Tibial artery (tissue), 4 donors: Measurements from ENCODE around the gene C19orf33.
A peak's percentile ranks its signal among the peaks of the same experiment; 100 is the strongest.

Source experiments
- DNase-seq, 2 donors: peaks; one replicate each; pipeline ENCODE4 v3.0.0-alpha.2; 2019
- H3K27ac ChIP-seq, 2 donors: fragments of 200-600 bp; sonication (generic) in 1 of 2; 1 replicate in 1 of 2; 2 replicates in 1 of 2; pipeline ENCODE4 v1.5.1; 2018 to 2019; ENCODE audit warnings: mild to moderate bottlenecking in 1 of 2
- H3K27me3 ChIP-seq, 2 donors: fragments of 200-600 bp; sonication (generic) in 1 of 2; one replicate each; pipeline versions ENCODE4 v1.5.1 to v1.6.0; 2016 to 2019
- H3K36me3 ChIP-seq, 3 donors: fragments of 200-600 bp; sonication (generic) in 2 of 3; one replicate each; pipeline ENCODE4 v1.5.1; 2016 to 2019; ENCODE audit warnings: mild to moderate bottlenecking in 2 of 3
- H3K4me1 ChIP-seq, 4 donors: fragments of 200-600 bp; sonication (generic) in 2 of 4; 1 replicate in 3 of 4; 2 replicates in 1 of 4; pipeline ENCODE4 v1.5.1; 2016 to 2019
- H3K4me3 ChIP-seq, 2 donors: fragments of 200-600 bp; sonication (generic) in 1 of 2; 1 replicate in 1 of 2; 2 replicates in 1 of 2; pipeline ENCODE4 v1.5.1; 2018 to 2019; ENCODE audit warnings: mild to moderate bottlenecking in 2 of 2
- H3K9me3 ChIP-seq, 3 donors: fragments of 200-600 bp; sonication (generic) in 1 of 3; one replicate each; pipeline ENCODE4 v1.5.1; 2016 to 2019
- CTCF ChIP-seq, 2 experiments: fragments of 200-600 bp in 1 of 2; fragments of 450-650 bp in 1 of 2; IDR thresholded peaks; one replicate each; pipeline ENCODE4 v1.5.1; 2017 to 2019; ENCODE audit warnings: antibody characterized with exemption in 2 of 2, mild to moderate bottlenecking in 1 of 2, moderate library complexity in 1 of 2
- intact Hi-C: fragments of 100-400 bp; cut with DNase I; formaldehyde crosslinking; loops from one replicate; pipeline ENCODE4 v1.15.0; 2023; ENCODE audit warnings: low total_unique reads

C19orf33 gene

GRCh38 chr19:38310279-38310670, 6.2 kb downstream of the C19orf33 start:
- H3K27ac ChIP-seq = no peak overlapping the region
- H3K4me1 ChIP-seq = peaks cover 0 to 5% (median 3%) of the 10 kb centered on the region in 4 donors
- no peak for TF ChIP-seq CTCF (IDR thresholded peaks at IDR 0.05)
- intact Hi-C loops = loop anchor here (10.0 kb wide), 1 partner anchor 45 kb away; the partner anchor contains the start of gene SPINT2
- no peak for DNase-seq
- no peaks in the 10 kb centered on the region for H3K9me3 ChIP-seq
- peaks cover 23 to 49% (median 26%) of the 10 kb centered on the region in 3 donors for H3K36me3 ChIP-seq
- H3K4me3 ChIP-seq = no peak overlapping the region
- H3K27me3 ChIP-seq = no peaks in the 10 kb centered on the region

- DNase-seq = no peak
- Histone ChIP-seq H3K36me3 (peaks cover 19 to 42% (median 23%) of the 10 kb centered on the region in 3 donors), H3K9me3 (no peaks in the 10 kb centered on the region), H3K4me1 (peaks cover 4 to 7% (median 6%) of the 10 kb centered on the region in 4 donors), H3K27me3 (no peaks in the 10 kb centered on the region), H3K27ac (no peak overlapping the region), H3K4me3 (no peak overlapping the region)
- intact Hi-C loops = loop anchor here (10.0 kb wide), 1 partner anchor 46 kb away; the partner anchor contains the start of gene SPINT2
- no peak for TF ChIP-seq CTCF (IDR thresholded peaks at IDR 0.05)
These were observed 6.9 kb downstream of the C19orf33 start for GRCh38 chr19:38310986-38311385.

- Histone ChIP-seq H3K4me3 (peak within 1 kb of the TSS; percentile 49 to 66), H3K4me1 (peaks cover 7 to 31% (median 22%) of the 10 kb centered on the region in 4 donors), H3K27ac (peak within 1 kb of the TSS; percentile 73 to 76), H3K27me3 (no peaks in the 10 kb centered on the region), H3K9me3 (no peaks in the 10 kb centered on the region), H3K36me3 (peaks cover 0 to under 1% (median 0%) of the 10 kb centered on the region in 3 donors)
- DNase-seq = peak; percentile 98 to 99
- no peak for TF ChIP-seq CTCF (IDR thresholded peaks at IDR 0.05)
- intact Hi-C loops = loop anchor here (10.0 kb wide), 1 partner anchor 51 kb away; the partner anchor contains the start of gene SPINT2
These were observed 11.8 kb downstream of the C19orf33 start, which contains the start of gene YIF1B for GRCh38 chr19:38315657-38316476. TSS of gene YIF1B (minus strand) at chr19:38315947. CDS start at chr19:38315917, 30 bp downstream.

- peaks cover 7 to 38% (median 24%) of the 10 kb centered on the region in 4 donors for H3K4me1 ChIP-seq
- H3K9me3 ChIP-seq = no peaks in the 10 kb centered on the region
- H3K27ac ChIP-seq = peak overlapping the region; percentile 73 to 76
- H3K4me3 ChIP-seq = peak overlapping the region; percentile 49 to 66
- intact Hi-C loops = loop anchor here (10.0 kb wide), 1 partner anchor 52 kb away; the partner anchor contains the start of gene SPINT2
- H3K27me3 ChIP-seq = no peaks in the 10 kb centered on the region
- no peaks in the 10 kb centered on the region for H3K36me3 ChIP-seq
- no peak for TF ChIP-seq CTCF (IDR thresholded peaks at IDR 0.05)
- DNase-seq = no peak
These were observed 12.5 kb downstream of the C19orf33 start for GRCh38 chr19:38316477-38317067.

GRCh38 chr19:38317104-38317612, 13.1 kb downstream of the C19orf33 start:
- Histone ChIP-seq H3K27me3 (no peaks in the 10 kb centered on the region), H3K36me3 (no peaks in the 10 kb centered on the region), H3K4me1 (peaks cover 7 to 39% (median 26%) of the 10 kb centered on the region in 4 donors), H3K4me3 (no peak overlapping the region), H3K9me3 (no peaks in the 10 kb centered on the region), H3K27ac (no peak overlapping the region)
- DNase-seq = no peak
- TF ChIP-seq CTCF (IDR thresholded peaks at IDR 0.05) = no peak
- intact Hi-C loops = loop anchor here (10.0 kb wide), 1 partner anchor 52 kb away; the partner anchor contains the start of gene SPINT2
